Fibroblast of lung (primary cell): ENCODE results near the gene UCP2.

ENCODE experiments used
- EZH2 ChIP-seq: IDR thresholded peaks from 2 replicates; pipeline ENCODE4 v1.5.1; 2012; ENCODE audit warnings: low read length, control low read depth, mild to moderate bottlenecking; ENCODE audit errors: missing control alignments
- TF ChIP-seq, protein P1 (sequence below), 2 donors: IDR thresholded peaks in 1 of 2; conservative IDR thresholded peaks in 1 of 2; 1 replicate in 1 of 2; 2 replicates in 1 of 2; pipeline ENCODE4 v1.5.1; 2011 to 2012; ENCODE audit warnings: low read length in 2 of 2, control low read depth in 1 of 2, inconsistent platforms in 1 of 2, low read depth in 1 of 2, mild to moderate bottlenecking in 1 of 2

DNA sequence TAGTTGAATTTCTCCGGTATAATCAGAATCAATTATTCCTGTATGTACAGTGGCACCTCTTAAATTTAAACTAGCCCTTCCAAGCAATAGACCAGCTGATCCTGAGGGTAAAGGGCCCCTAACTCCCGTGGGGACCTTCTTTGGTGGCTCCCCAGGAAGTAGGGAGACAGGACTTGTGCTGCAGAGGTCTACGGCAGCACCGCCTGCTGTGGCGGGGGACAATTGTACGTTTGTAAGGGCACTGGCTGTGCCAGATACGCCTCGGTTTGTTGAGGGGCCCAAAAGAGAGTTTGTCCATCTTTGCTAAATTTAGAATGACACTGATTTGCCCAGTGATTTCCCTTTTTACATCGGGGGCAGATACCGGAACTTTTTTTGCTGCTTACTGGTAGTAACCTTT lies 37.7 kb downstream of the UCP2 start:
- TF ChIP-seq, protein P1, sequence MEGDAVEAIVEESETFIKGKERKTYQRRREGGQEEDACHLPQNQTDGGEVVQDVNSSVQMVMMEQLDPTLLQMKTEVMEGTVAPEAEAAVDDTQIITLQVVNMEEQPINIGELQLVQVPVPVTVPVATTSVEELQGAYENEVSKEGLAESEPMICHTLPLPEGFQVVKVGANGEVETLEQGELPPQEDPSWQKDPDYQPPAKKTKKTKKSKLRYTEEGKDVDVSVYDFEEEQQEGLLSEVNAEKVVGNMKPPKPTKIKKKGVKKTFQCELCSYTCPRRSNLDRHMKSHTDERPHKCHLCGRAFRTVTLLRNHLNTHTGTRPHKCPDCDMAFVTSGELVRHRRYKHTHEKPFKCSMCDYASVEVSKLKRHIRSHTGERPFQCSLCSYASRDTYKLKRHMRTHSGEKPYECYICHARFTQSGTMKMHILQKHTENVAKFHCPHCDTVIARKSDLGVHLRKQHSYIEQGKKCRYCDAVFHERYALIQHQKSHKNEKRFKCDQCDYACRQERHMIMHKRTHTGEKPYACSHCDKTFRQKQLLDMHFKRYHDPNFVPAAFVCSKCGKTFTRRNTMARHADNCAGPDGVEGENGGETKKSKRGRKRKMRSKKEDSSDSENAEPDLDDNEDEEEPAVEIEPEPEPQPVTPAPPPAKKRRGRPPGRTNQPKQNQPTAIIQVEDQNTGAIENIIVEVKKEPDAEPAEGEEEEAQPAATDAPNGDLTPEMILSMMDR (conservative IDR thresholded peaks at IDR 0.05 in 1 of 2, IDR thresholded peaks at IDR 0.05 in 1 of 2; ENCODE audit: low read depth in 1 of 2, low read length in 2 of 2): no peak
- no peak for TF ChIP-seq EZH2
